Neuronal stem cell (in vitro differentiated cells): ENCODE measurements around the gene SLC5A3. TPM values are rescaled to one million over a fixed set of nuclear protein-coding genes. Genes with fewer than 3 reads are reported as not detected.

ENCODE experiments used
- DNase-seq: peaks from one replicate; pipeline ENCODE4 v3.0.0-alpha.2; 2013; ENCODE audit warnings: low spot score
- H2AFZ ChIP-seq: one replicate; pipeline ENCODE4 v1.6.1; 2013; ENCODE audit warnings: mild to moderate bottlenecking, low read length, inconsistent platforms
- H2AK5ac ChIP-seq: 2 replicates; pipeline ENCODE4 v1.6.1; 2013; ENCODE audit warnings: low read depth, mild to moderate bottlenecking, inconsistent platforms, low read length, moderate library complexity, mixed read lengths
- H2BK120ac ChIP-seq: 2 replicates; pipeline ENCODE4 v1.6.1; 2013; ENCODE audit warnings: low read depth, mild to moderate bottlenecking, inconsistent platforms, low read length, moderate library complexity, mixed read lengths
- H2BK12ac ChIP-seq: one replicate; pipeline ENCODE4 v1.6.1; 2013; ENCODE audit warnings: low read length, inconsistent platforms
- H2BK15ac ChIP-seq: 2 replicates; pipeline ENCODE4 v1.6.1; 2013; ENCODE audit warnings: mild to moderate bottlenecking, low read length, inconsistent platforms, mixed read lengths
- H2BK5ac ChIP-seq: one replicate; pipeline ENCODE4 v1.6.1; 2013; ENCODE audit warnings: inconsistent platforms, mild to moderate bottlenecking, low read length, moderate library complexity
- H3K14ac ChIP-seq: one replicate; pipeline ENCODE4 v1.6.1; 2013; ENCODE audit warnings: low read length, inconsistent platforms
- H3K18ac ChIP-seq: 2 replicates; pipeline ENCODE4 v1.6.1; 2013; ENCODE audit warnings: low read length, inconsistent platforms
- H3K23ac ChIP-seq: 2 replicates; pipeline ENCODE4 v1.6.1; 2013; ENCODE audit warnings: low read depth, mild to moderate bottlenecking, mixed read lengths, low read length, inconsistent platforms; ENCODE audit not compliant: poor library complexity
- H3K27ac ChIP-seq: replicated peaks from 3 replicates; pipeline ENCODE4 v1.5.1; 2013; ENCODE audit warnings: low read length, inconsistent platforms
- H3K27me3 ChIP-seq, 3 experiments: 2 replicates each; pipeline ENCODE4 v1.6.1; 2013; ENCODE audit warnings: low read length in 3 of 3, mild to moderate bottlenecking in 2 of 3, inconsistent platforms in 1 of 3, low read depth in 1 of 3, mixed read lengths in 1 of 3, moderate library complexity in 1 of 3; ENCODE audit not compliant: control insufficient read depth in 3 of 3, insufficient read depth in 3 of 3
- H3K36me3 ChIP-seq, 2 donors: replicated peaks in 1 of 2; 2 replicates each; pipeline ENCODE4 v1.6.1; 2013; ENCODE audit warnings: low read length in 2 of 2; ENCODE audit not compliant: control insufficient read depth in 2 of 2, insufficient read depth in 2 of 2
- H3K4ac ChIP-seq: 2 replicates; pipeline ENCODE4 v1.6.1; 2013; ENCODE audit warnings: inconsistent platforms, mild to moderate bottlenecking, low read length, moderate library complexity
- H3K4me1 ChIP-seq, 2 donors: 1 replicate in 1 of 2; 2 replicates in 1 of 2; pipeline ENCODE4 v1.6.1; 2013; ENCODE audit warnings: low read length in 2 of 2, low read depth in 1 of 2; ENCODE audit not compliant: control insufficient read depth in 2 of 2, insufficient read depth in 1 of 2
- H3K4me2 ChIP-seq: one replicate; pipeline ENCODE4 v1.6.1; 2013; ENCODE audit warnings: mild to moderate bottlenecking, low read length, inconsistent platforms; ENCODE audit not compliant: insufficient read depth, poor library complexity, severe bottlenecking
- H3K4me3 ChIP-seq, 2 donors: 2 replicates each; pipeline ENCODE4 v1.5.1; 2013; ENCODE audit warnings: low read length in 2 of 2, mild to moderate bottlenecking in 2 of 2, inconsistent platforms in 1 of 2, moderate library complexity in 1 of 2
- H3K79me1 ChIP-seq: one replicate; pipeline ENCODE4 v1.6.1; 2013; ENCODE audit warnings: low read depth, mild to moderate bottlenecking, inconsistent platforms, low read length, moderate library complexity
- H3K9ac ChIP-seq: one replicate; pipeline ENCODE4 v1.6.1; 2013; ENCODE audit warnings: mild to moderate bottlenecking, low read depth, low read length, inconsistent platforms; ENCODE audit not compliant: poor library complexity
- H3K9me3 ChIP-seq, 2 donors: replicated peaks in 1 of 2; 2 replicates each; pipeline versions ENCODE3 to v1.6.1; 2013; ENCODE audit warnings: low read length in 2 of 2, mild to moderate bottlenecking in 2 of 2, inconsistent platforms in 1 of 2, low read depth in 1 of 2, mixed read lengths in 1 of 2, moderate library complexity in 1 of 2; ENCODE audit not compliant: control insufficient read depth in 2 of 2, insufficient read depth in 1 of 2
- H4K8ac ChIP-seq: one replicate; pipeline ENCODE4 v1.6.1; 2013; ENCODE audit warnings: low read depth, mild to moderate bottlenecking, inconsistent platforms, low read length, moderate library complexity
- H4K91ac ChIP-seq: one replicate; pipeline ENCODE4 v1.6.1; 2013; ENCODE audit warnings: low read length, low read depth, mild to moderate bottlenecking, inconsistent platforms; ENCODE audit not compliant: poor library complexity
- WGBS, 2 donors: extraction: QIAGEN DNeasy Blood & Tissue Kit; methylation state at CpG; one replicate each; pipeline ENCODE4 v1.1.7; 2013; ENCODE audit warnings: missing lambda C conversion rate in 2 of 2, mixed read lengths in 1 of 2; ENCODE audit not compliant: insufficient read length in 2 of 2, insufficient replicate concordance in 1 of 2; ENCODE audit errors: extremely low coverage in 2 of 2; 5-methylcytosine and 5-hydroxymethylcytosine counted together
- polyA plus RNA-seq, 2 experiments: library from polyadenylated mRNA; stranded (reverse); fragments of 200-250 nt; gene quantifications; one replicate each; pipeline ENCODE4 v1.2.3, GENCODE V29; 2013

SLC5A3 gene
- 15.1 TPM for polyA plus RNA-seq (2013, experiment 1 of 2)
- polyA plus RNA-seq (2013, experiment 2 of 2), result 15.5 TPM

GRCh38 chr21:34073032-34073748, at the start of gene SLC5A3, which contains the start of gene MRPS6:
Gene SLC5A3 (plus strand): TSS chr21:34073578. CDS start chr21:34095199, 21,621 bp downstream.
Gene MRPS6 (plus strand): TSS chr21:34073578. CDS start chr21:34073701, 123 bp downstream.
- peak within 1 kb of the TSS; percentile 89 for H4K8ac ChIP-seq
- H3K79me1 ChIP-seq, result no peaks in the 10 kb centered on the region
- peak within 1 kb of the TSS; percentile 91 for H2BK12ac ChIP-seq
- peak; percentile 88 for DNase-seq
- peak within 1 kb of the TSS; percentile 100 for H3K18ac ChIP-seq
- H2AK5ac ChIP-seq, result peak within 1 kb of the TSS; percentile 98
- H3K14ac ChIP-seq, result peak within 1 kb of the TSS; percentile 97
- no peak within 1 kb of the TSS for H3K4ac ChIP-seq
- H3K23ac ChIP-seq, result peak within 1 kb of the TSS; percentile 97
- H3K36me3 ChIP-seq, result peaks cover 4 to 28% of the 10 kb centered on the region in 2 donors
- H3K4me1 ChIP-seq, result peaks cover 12 to 18% of the 10 kb centered on the region in 2 donors
- peak within 1 kb of the TSS; percentile 72 for H3K4me2 ChIP-seq
- peak within 1 kb of the TSS; percentile 7 for H4K91ac ChIP-seq
- peaks cover 0 to 4% (median 0%) of the 10 kb centered on the region in 3 experiments for H3K27me3 ChIP-seq
- peak within 1 kb of the TSS; percentile 88 for H2BK5ac ChIP-seq
- peak within 1 kb of the TSS; percentile 99 for H2BK120ac ChIP-seq
- WGBS, 2 donors, result no CpG with 5 or more reads among the region's 104 CpGs
- H3K27ac ChIP-seq, result peak within 1 kb of the TSS; percentile 90
- H2AFZ ChIP-seq, result peak within 1 kb of the TSS; percentile 96
- peak within 1 kb of the TSS; percentile 100 for H2BK15ac ChIP-seq
- peak within 1 kb of the TSS; percentile 95 for H3K9ac ChIP-seq
- H3K9me3 ChIP-seq, result no peaks in the 10 kb centered on the region
- peak within 1 kb of the TSS; percentile 64 to 97 for H3K4me3 ChIP-seq

DNA sequence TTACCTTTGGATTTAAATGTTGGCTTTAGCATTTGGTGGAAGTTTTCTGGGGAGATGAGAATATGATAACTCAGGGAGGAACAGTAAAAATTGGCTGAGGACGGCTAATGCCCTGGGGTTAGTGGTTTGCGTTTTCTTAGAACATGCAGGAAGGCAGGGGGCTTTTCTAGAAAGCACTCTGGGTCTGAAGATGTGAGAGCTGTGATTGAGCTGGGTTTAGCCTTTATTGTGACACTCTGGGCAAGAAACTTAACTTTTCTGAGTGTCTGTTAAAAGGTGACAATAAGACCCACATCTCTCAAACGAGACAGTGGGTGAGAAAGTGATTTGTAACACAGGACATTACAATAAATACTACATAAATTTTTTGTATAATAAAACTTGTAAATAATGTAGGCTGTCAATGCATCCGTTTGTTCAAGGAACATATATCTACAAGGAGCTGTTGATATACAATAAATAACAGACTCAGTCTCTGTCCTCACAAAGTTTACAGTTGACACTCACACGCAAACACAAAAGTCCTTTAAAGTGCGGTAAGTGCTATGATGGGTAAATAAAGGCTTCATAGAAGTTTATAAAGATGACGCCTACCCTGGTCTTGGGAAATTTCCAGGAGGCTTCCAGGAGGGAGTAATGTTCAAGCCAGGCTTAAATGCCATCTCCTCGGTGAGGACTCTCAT, 49.5 kb upstream of the SLC5A3 start:
- H2BK15ac ChIP-seq, result no peak overlapping the region
- no peak overlapping the region for H2BK5ac ChIP-seq
- H3K23ac ChIP-seq, result no peak overlapping the region
- no peaks in the 10 kb centered on the region for H3K27me3 ChIP-seq
- no peak overlapping the region for H4K8ac ChIP-seq
- no peak overlapping the region for H2AK5ac ChIP-seq
- no peak overlapping the region for H2AFZ ChIP-seq
- H4K91ac ChIP-seq, result no peak overlapping the region
- no peak overlapping the region for H3K9ac ChIP-seq
- no peak for DNase-seq
- H2BK12ac ChIP-seq, result no peak overlapping the region
- H3K4ac ChIP-seq, result no peak overlapping the region
- no peak overlapping the region for H3K27ac ChIP-seq
- H2BK120ac ChIP-seq, result no peak overlapping the region
- no CpG with 5 or more reads among the region's 8 CpGs for WGBS, 2 donors
- peaks cover 6 to 7% of the 10 kb centered on the region in 2 donors for H3K4me1 ChIP-seq
- H3K4me2 ChIP-seq, result no peak overlapping the region
- no peaks in the 10 kb centered on the region for H3K36me3 ChIP-seq
- no peaks in the 10 kb centered on the region for H3K79me1 ChIP-seq
- H3K9me3 ChIP-seq, result peaks cover 0 to 2% of the 10 kb centered on the region in 2 donors
- no peak overlapping the region for H3K4me3 ChIP-seq
- no peak overlapping the region for H3K14ac ChIP-seq
- H3K18ac ChIP-seq, result no peak overlapping the region

DNA sequence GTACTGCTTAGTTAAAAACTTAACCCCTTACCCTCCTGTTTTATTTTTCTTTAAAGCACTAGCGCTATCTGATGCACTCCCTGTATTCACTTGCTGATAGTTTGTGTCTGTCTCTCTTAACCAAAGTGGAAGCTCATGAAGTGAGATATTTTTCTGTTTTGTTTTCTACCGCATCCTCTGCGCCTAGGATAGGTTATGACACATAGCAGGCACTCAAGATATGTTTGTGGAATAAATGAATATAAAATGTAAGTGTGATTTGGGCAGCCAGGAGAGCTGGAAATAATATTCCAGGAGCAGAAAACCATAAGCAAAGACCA, 49.0 kb upstream of the SLC5A3 start:
- DNase-seq, result no peak
- Histone ChIP-seq H3K14ac (no peak overlapping the region), H3K9me3 (peaks cover 0 to 2% of the 10 kb centered on the region in 2 donors), H4K91ac (no peak overlapping the region), H3K4ac (no peak overlapping the region), H3K4me1 (peaks cover 6 to 7% of the 10 kb centered on the region in 2 donors), H2BK15ac (no peak overlapping the region), H3K23ac (no peak overlapping the region), H2BK5ac (no peak overlapping the region), H2BK12ac (no peak overlapping the region), H3K9ac (no peak overlapping the region), H3K18ac (no peak overlapping the region), H4K8ac (no peak overlapping the region), H3K27me3 (no peaks in the 10 kb centered on the region), H2AFZ (no peak overlapping the region), H3K27ac (no peak overlapping the region), H2AK5ac (no peak overlapping the region), H3K4me3 (no peak overlapping the region), H3K4me2 (no peak overlapping the region), H3K79me1 (no peaks in the 10 kb centered on the region), H2BK120ac (no peak overlapping the region), H3K36me3 (no peaks in the 10 kb centered on the region)
- no CpG with 5 or more reads among the region's 3 CpGs for WGBS, 2 donors
